MM.1S (cell line): Measurements from ENCODE around the gene CTSF.

Experiments
- DNase-seq: peaks from one replicate; pipeline ENCODE4 v3.0.0-alpha.2; 2015
- H2AFZ ChIP-seq: fragments of 300-600 bp; sonication (generic); 2 replicates; pipeline ENCODE4 v1.6.0; 2016; ENCODE audit warnings: antibody characterized with exemption, low read length
- H3F3A ChIP-seq: fragments of 300-600 bp; sonication (generic); 2 replicates; pipeline ENCODE4 v1.6.1; 2016; ENCODE audit warnings: mild to moderate bottlenecking, antibody characterized with exemption, low read length, moderate library complexity, mixed read lengths; ENCODE audit not compliant: insufficient read depth
- H3K27ac ChIP-seq: fragments of 300-600 bp; sonication (generic); 2 replicates; pipeline ENCODE4 v1.5.1; 2016; ENCODE audit warnings: mild to moderate bottlenecking, low read length
- H3K27me3 ChIP-seq: fragments of 300-600 bp; sonication (generic); replicated peaks from 2 replicates; pipeline ENCODE4 v1.6.0; 2016; ENCODE audit warnings: low read length; ENCODE audit not compliant: insufficient read depth
- H3K36me3 ChIP-seq: fragments of 300-600 bp; sonication (generic); replicated peaks from 2 replicates; pipeline ENCODE4 v1.6.1; 2016; ENCODE audit warnings: mild to moderate bottlenecking, low read length, mixed read lengths; ENCODE audit not compliant: insufficient read depth
- H3K4me1 ChIP-seq: fragments of 300-600 bp; sonication (generic); 2 replicates; pipeline ENCODE4 v1.6.1; 2016; ENCODE audit warnings: low read length, mixed read lengths
- H3K4me2 ChIP-seq: fragments of 300-600 bp; sonication (generic); 2 replicates; pipeline ENCODE4 v1.6.0; 2016; ENCODE audit warnings: low read depth, low read length
- H3K4me3 ChIP-seq: fragments of 300-600 bp; sonication (generic); 2 replicates; pipeline ENCODE4 v1.5.1; 2016; ENCODE audit warnings: low read length, mixed read lengths
- H3K79me2 ChIP-seq: fragments of 300-600 bp; sonication (generic); 2 replicates; pipeline ENCODE4 v1.6.1; 2016; ENCODE audit warnings: mixed run types, low read length, mixed read lengths
- H3K9ac ChIP-seq: fragments of 300-600 bp; sonication (generic); 2 replicates; pipeline ENCODE4 v1.6.1; 2016; ENCODE audit warnings: low read length, mixed read lengths
- H3K9me2 ChIP-seq: fragments of 300-600 bp; sonication (generic); replicated peaks from 2 replicates; pipeline ENCODE4 v1.6.1; 2016; ENCODE audit warnings: mild to moderate bottlenecking, low read length, mixed read lengths; ENCODE audit not compliant: insufficient read depth
- H3K9me3 ChIP-seq: fragments of 300-600 bp; sonication (generic); replicated peaks from 2 replicates; pipeline ENCODE4 v1.6.1; 2016; ENCODE audit warnings: mild to moderate bottlenecking, low read length, mixed read lengths; ENCODE audit not compliant: insufficient read depth
- H4K20me1 ChIP-seq: fragments of 300-600 bp; sonication (generic); 2 replicates; pipeline ENCODE4 v1.6.1; 2016; ENCODE audit warnings: mild to moderate bottlenecking, low read length, moderate library complexity, mixed read lengths; ENCODE audit not compliant: insufficient read depth
- CTCF ChIP-seq: fragments of 300-600 bp; sonication (generic); IDR thresholded peaks from 2 replicates; pipeline ENCODE4 v1.5.1; 2016; ENCODE audit warnings: antibody characterized with exemption, low read length, mixed read lengths
- EZH2 ChIP-seq: fragments of 300-600 bp; sonication (generic); optimal IDR thresholded peaks from 2 replicates; pipeline ENCODE3; 2017; ENCODE audit warnings: low read depth, mild to moderate bottlenecking, antibody characterized with exemption, low read length, mixed read lengths
- EZH2phosphoT487 ChIP-seq: fragments of 300-600 bp; sonication (generic); IDR thresholded peaks from 2 replicates; pipeline ENCODE4 v1.6.1; 2018; ENCODE audit warnings: antibody characterized with exemption, low read length

Gene CTSF

GRCh38 chr11:66595245-66595904 is 27.0 kb upstream of the CTSF start:
- Histone ChIP-seq H3K4me2 (no peak overlapping the region), H3K9me3 (no peaks in the 10 kb centered on the region), H3K79me2 (peaks cover 8% of the 10 kb centered on the region; the same call in 1 of the 2 replicates), H3K27ac (no peak overlapping the region), H3K36me3 (no peaks in the 10 kb centered on the region), H3K4me3 (no peak overlapping the region), H3K9ac (no peak overlapping the region), H2AFZ (no peak overlapping the region), H3F3A (no peaks in the 10 kb centered on the region), H4K20me1 (no peaks in the 10 kb centered on the region), H3K9me2 (no peaks in the 10 kb centered on the region), H3K4me1 (peaks cover 3% of the 10 kb centered on the region; the same call in 1 of the 2 replicates), H3K27me3 (peaks cover 9% of the 10 kb centered on the region; the same call in 1 of the 2 replicates)
- no peak for DNase-seq
- no peak for TF ChIP-seq EZH2
- TF ChIP-seq EZH2phosphoT487, result no peak

GRCh38 chr11:66593650-66594049 is 25.2 kb upstream of the CTSF start:
- no peak for DNase-seq
- H3K36me3 ChIP-seq, result no peaks in the 10 kb centered on the region

GRCh38 chr11:66593303-66593635 is 24.9 kb upstream of the CTSF start:
- Histone ChIP-seq H3K27ac (no peak overlapping the region), H3K79me2 (peaks cover 8% of the 10 kb centered on the region; the same call in 1 of the 2 replicates)

More at GRCh38 chr11:66593650-66594049, 25.2 kb upstream of the CTSF start:
- Histone ChIP-seq H3K79me2 (peaks cover 8% of the 10 kb centered on the region; the same call in 1 of the 2 replicates), H3K4me3 (peak overlapping the region; percentile 82), H3F3A (no peaks in the 10 kb centered on the region), H3K4me2 (peak overlapping the region; percentile 92), H3K4me1 (peaks cover 3% of the 10 kb centered on the region; the same call in 1 of the 2 replicates), H3K9ac (peak overlapping the region; percentile 74; the same call in 1 of the 2 replicates), H3K27me3 (peaks cover 15% of the 10 kb centered on the region; the same call in 1 of the 2 replicates), H2AFZ (peak overlapping the region; percentile 95), H3K9me3 (no peaks in the 10 kb centered on the region), H3K9me2 (no peaks in the 10 kb centered on the region), H4K20me1 (no peaks in the 10 kb centered on the region), H3K27ac (no peak overlapping the region)
- TF ChIP-seq EZH2phosphoT487 (no peak), EZH2 (no peak), CTCF (no peak)

More at GRCh38 chr11:66593303-66593635, 24.9 kb upstream of the CTSF start:
- Histone ChIP-seq H3F3A (no peaks in the 10 kb centered on the region), H4K20me1 (no peaks in the 10 kb centered on the region), H2AFZ (peak overlapping the region; percentile 95), H3K9me2 (no peaks in the 10 kb centered on the region), H3K4me3 (peak overlapping the region; percentile 82), H3K9ac (peak overlapping the region; percentile 74), H3K9me3 (no peaks in the 10 kb centered on the region), H3K4me1 (peaks cover 3% of the 10 kb centered on the region; the same call in 1 of the 2 replicates), H3K4me2 (peak overlapping the region; percentile 92), H3K36me3 (no peaks in the 10 kb centered on the region), H3K27me3 (peaks cover 15% of the 10 kb centered on the region; the same call in 1 of the 2 replicates)
- no peak for DNase-seq
- TF ChIP-seq EZH2phosphoT487 (no peak), EZH2 (no peak), CTCF (no peak)
